GF-D8 (cell line): ENCODE data around the gene ISOC2.
"Not testable (repeated sequence)": the region's sequence is repeated elsewhere in the genome, so short reads cannot be mapped to it uniquely, and the experiment has no call there.

Source experiments
- DNase-seq: peaks from one replicate; lab custom pipeline; 2025; lab: John Stamatoyannopoulos, UW

Gene ISOC2

DNA sequence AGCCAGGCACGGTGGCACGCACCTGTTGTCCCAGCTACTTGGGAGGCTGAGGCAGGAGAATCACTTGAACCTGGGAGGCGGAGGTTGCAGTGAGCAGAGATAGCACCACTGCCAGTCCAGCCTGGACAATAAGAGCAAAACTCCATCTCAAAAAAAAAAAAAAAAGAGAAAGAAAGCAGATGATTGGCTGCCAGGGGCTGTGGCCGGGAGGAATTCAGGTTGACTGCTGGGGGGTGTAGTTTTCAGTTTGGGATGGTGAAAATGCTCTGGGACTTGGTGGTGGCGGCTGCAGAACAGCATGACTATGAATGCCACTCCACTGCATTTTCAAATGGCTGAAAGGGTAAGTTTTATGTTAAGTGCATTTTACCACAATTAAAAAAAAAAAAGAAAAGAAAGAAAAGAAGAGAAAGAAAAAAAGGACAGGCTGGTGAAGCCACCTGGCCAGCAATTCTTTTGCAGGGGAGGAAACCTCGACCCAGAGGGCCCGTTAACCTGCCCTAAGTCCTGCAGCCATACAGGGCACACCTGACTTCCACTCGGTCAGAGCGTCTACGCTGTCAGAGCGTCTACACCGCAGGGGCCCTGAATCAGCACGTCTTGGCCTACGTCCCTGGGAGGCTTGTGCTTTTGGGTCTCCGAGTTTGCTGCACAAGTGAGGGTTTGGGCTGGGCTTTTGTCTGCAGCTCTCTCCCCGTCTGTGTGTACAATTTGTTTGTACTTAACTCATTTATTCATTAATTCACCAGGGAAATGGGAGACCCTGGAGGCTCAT, 3.6 kb downstream of the ISOC2 start:
- DNase-seq: no peak

DNA sequence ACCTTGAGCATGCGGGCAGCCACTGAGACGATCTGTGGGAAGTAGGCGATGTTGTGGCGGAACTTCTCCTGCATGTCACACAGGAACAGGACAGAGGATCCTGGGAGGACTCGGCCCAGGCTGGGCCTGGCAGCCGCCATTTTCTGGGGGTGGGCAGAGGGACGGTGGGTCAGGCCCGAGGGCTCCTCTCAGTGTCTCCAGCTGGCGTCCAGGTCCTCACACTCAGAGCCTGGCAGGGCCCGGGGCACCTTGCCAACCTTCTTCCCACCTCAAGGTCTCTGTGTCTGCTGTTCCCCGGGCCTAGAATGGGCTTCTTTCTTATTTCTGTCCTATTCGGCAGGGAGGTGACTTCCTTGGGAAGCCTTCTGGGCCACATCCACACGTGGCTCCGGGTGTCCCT, 5.1 kb downstream of the ISOC2 start:
- no peak for DNase-seq

DNA sequence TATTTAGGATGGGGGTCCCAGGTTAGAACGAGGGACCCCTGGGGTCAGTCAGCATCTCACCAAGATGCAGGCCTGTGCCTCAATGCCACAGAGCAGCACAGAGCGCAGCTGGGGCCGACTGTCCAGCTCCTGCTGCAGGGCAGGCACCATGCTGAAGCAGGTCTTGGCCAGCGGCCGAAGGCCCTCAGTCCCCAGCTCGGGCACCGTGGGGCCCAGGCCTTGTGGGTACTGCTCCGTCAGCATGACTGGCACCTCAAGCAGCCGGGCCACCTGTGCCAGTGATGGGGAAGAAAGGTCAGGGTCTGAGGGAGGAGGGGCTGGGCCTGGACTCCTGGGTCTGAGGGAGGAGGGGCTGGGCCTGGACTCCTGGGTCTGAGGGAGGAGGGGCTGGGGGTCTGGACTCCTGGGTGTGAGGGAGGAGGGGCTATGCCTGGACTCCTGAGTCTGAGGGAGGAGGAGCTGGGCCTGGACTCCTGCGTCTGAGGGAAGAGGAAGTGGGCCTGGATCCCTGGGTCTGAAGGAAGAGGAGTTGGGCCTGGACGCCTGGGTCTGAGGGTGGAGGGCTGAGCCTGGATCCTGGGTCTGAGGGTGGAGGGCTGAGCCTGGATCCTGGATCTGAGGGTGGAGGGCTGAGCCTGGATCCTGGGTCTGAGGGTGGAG, 5.7 kb downstream of the ISOC2 start:
- DNase-seq: no peak

DNA sequence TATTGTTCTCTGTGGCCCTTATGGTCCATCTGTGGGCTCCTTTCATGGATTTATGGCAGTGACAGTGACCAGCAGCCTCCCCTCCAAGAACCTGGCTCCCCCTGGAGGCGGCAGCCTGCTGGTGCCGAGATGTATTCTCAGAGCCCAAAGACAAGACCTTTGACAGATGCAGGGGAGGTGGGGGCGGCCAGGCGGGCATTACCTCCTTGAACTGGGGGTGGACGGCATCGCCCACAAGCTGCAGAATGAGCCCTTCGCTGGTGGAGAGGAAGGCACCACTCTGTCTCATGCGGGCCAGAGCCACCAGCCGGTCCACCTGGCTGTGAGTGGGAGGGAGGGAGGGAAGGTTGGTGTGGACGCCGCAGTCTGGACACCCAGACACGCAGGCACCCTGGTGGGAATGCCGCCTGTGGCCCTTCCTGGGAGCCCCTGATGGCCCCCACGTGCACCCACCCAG, 6.6 kb downstream of the ISOC2 start:
- no peak for DNase-seq

DNA sequence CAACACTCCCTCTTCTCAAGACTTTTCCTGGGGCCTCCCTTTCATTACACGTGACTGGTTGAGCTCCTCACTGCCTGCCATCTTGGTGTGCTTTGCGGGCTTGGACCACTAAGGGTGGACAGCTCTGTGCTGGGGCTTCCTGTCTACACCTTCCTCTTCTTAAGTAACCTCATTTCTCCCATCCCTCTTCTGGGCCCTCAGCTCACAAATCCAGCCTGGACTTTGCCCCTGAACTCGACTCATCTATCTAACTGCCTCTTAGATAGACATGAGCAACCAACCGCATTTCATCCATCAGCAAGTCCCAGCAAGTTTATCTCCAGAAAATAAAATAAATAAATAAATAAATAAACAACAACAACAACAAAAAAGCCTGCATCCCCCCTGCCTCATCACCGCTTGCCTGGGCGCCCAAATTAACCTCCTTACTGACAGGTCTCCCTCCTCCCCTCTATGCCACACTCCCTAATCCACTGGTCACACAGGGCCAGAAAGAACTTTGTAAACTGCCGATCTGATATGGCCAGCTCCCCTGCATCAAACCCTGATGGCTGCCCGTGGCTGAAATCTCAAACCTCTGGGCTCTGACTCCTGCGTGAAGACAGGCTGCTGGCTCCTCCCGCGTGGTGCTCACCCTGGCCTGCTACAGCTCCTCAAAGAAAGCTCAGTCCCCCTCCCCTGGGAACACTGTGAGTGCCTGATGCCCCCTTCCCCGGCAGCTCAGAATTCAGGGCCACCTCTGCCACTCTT, 7.8 kb downstream of the ISOC2 start:
- no peak for DNase-seq

GRCh38 chr19:55452749-55453346, 8.6 kb downstream of the ISOC2 start:
- no peak for DNase-seq

GRCh38 chr19:55451965-55452748, 9.3 kb downstream of the ISOC2 start:
- DNase-seq: no peak

DNA sequence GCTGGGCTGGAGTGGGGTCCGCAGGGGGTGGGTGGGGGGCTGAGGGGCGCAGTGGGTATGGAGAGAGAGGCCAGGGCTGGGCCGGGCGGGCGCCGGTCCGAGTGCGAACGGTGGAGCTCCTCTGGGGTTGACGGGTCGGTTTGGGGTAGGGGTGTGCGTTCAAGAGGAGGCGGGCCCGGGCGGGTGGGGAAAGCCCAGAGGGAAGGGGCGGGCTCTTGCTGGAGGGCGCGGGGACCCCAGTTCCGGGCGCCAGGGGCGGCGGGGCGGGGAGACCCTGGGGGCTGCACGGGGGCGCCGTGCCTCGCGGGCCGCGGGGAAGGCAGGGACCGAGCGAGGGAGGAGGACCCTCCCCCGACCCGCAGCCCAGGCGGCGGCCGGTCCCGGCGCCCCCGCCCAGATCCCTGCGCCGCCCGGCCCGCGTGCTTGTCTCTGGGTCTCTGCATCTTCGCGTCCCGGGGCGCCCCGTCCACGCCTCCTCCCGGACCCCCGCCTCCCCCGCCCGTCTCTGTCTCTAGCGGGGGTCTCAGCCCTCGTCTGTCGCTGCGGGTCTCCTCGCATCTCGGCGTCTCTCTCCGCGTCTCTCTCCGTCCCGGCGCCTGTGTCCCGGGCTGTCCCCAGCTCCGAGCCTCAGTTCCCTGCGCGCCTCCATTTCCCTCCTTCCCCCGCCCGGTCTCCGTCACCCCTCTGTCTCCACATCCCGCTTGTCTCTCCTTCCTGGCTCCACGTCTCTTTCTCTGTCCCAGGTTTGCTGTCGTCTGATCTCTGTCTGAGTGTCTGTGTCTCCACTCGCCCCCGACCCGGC, 10.1 kb downstream of the ISOC2 start:
- DNase-seq: no peak

DNA sequence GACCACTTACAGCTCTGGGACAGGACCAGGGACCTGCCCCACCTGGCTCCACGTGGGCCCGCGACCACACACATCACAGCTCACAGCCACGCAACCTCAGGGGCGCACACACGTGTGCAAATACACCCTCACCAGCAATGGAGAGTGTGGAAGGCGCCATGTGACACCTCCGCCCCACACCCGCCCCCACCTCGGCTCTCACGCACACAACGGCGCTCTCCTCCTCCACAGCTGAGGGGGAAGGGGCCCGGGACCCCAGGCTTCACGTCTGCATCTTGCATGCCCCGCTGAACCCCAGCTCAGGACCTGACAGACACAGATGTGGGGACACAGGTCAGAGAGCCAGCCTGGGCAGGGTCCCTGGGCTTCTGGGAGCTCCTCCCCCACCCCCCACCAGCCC, 12.0 kb downstream of the ISOC2 start:
- DNase-seq: no peak

DNA sequence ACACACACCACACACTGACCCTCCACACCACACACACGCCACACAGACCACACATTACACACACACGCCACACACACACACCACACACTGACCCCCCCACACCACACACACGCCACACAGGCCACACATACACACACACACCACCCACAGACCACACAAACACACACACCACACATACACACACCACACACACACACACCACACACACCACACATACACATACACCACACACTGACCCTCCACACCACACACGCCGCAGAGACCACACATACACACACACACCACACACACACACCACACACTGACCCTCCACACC, 13.3 kb downstream of the ISOC2 start:
- DNase-seq: not testable (repeated sequence)

GRCh38 chr19:55447421-55448174, 13.8 kb downstream of the ISOC2 start:
- DNase-seq: no peak

DNA sequence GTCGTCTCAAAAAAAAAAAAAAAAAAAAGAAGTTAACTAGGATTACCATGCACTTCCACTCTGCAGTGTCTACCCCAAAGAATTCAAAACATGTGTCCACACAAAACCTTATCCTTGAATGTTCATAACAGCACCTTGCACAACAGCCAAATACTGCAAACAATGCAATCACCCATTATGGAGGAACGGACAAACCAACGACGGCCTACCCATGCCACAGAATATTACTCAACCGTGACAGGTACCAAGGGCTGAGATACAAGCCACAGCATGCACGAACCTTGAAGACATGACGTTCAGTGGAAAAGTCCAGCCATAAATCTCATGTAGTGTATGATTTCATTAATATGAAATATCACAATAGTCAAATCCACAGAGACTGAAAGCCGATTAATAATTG, 15.4 kb downstream of the ISOC2 start:
- no peak for DNase-seq

- DNase-seq: no peak
Observed at GRCh38 chr19:55444646-55445045, 16.8 kb downstream of the ISOC2 start.

DNA sequence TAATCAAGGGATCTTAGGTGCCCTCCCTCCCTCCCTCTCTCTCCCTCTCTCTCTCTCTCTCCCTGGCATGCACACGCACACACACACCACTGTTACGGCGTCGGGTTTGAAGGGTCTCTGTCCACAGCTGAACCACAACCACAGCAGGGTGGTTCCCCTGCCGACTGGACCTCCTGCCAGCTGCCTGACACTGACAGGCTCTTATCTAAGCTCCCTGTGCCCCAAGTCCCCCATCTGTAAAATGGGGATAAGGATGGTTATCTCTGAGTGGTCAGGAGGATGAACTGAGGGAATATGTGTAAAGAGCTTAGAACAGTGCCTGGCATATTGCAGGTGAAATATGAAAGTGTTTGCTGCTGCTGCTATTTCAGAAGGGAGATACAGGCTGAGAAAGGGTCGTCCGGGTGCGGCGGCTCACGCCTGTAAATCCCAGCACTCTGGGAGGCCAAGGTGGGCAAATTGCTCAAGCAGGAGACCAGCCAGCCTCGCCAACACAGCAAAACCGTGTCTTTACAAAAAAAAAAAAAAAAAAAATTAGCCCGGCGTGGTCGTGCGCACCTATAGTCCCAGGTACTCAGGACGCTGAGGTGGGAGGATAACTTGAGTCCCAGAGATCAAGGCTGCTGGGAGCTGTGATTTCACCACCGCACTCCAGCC, 17.5 kb downstream of the ISOC2 start:
- no peak for DNase-seq

DNA sequence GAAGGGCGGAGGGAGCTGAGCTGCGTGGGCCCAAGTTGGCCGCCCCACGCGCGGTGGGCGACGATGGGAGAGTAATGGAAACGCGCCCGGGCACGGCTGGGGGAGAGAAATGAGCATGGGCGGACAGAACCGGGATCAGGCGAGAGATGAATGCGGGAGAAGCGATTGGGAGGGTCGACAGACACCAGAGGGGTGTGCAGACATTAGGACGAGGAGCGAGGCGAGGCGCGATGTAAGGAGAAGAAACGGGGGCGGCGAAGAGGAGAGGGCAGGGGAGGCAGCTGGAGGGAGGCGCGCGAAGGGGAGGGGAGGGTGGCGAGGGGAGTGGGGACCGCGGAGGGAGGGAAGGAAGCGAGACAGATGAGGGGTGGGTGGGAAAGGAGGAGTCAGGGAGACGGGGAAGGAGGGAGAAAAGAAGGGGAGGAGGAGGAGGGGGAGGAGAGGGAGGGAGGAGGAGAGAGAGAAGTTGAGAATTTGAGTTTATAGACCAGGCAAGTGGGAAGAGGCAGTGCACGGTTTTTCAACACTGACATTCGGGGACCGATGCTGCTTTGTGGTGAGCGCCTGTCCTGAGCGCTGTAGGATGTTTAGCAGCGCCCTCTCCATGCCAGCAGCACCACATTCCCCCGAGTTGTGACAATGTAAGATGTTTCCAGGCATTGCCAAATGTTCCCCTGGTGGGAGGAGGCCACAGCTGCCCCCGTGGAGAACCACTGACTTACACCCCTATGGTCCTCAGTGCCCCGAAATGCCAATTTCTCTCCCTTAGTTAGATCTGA, 18.2 kb downstream of the ISOC2 start, which contains the start of gene SHISA7:
Gene SHISA7, minus strand, starts transcription at position 256 of the 779 bp plus-strand sequence. CDS start 437 bp downstream, outside the sequence.
- DNase-seq: no peak

- DNase-seq: no peak
Observed at GRCh38 chr19:55442372-55442961, 19.0 kb downstream of the ISOC2 start.

GRCh38 chr19:55441692-55442321, 19.6 kb downstream of the ISOC2 start:
- DNase-seq: no peak

DNA sequence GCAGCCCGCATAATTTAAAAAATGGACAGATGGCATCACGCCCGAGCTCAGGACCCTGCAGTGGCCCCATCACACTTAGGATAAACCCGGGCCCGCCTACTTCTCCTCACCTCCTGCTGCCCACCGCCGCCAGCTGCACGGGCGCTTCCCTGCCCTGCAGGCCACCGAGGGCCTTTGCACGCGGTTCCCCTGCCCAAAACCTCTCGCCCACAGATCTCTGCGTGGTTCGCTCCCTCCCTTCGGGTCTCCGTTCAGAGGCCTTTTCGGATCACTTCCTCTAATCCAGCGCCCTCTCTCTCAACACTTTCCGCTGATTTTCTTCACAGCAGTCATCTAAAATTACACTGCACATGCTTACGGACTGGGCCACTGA, 20.1 kb downstream of the ISOC2 start:
- DNase-seq: no peak
